ENCODE data around the gene KATNAL1. TPM values are rescaled to one million over a fixed set of nuclear protein-coding genes. Genes with fewer than 3 reads are reported as not detected.
A peak's percentile ranks its signal among the peaks of the same experiment; 100 is the strongest.
"Not testable (repeated sequence)": the region's sequence is repeated elsewhere in the genome, so short reads cannot be mapped to it uniquely, and the experiment has no call there.

The KATNAL1 gene
- total RNA-seq, 1 donor from 2014 or later, result 20.0 TPM

- DNase-seq (ENCODE audit: low spot score), result no peak
These were observed 15.0 kb downstream of the KATNAL1 start for GRCh38 chr13:30292325-30292724.

GRCh38 chr13:30290812-30291436 lies 16.4 kb downstream of the KATNAL1 start:
- DNase-seq (ENCODE audit: low spot score), result no peak

GRCh38 chr13:30289533-30289932 lies 17.8 kb downstream of the KATNAL1 start:
- no peak for DNase-seq (ENCODE audit: low spot score)

DNA sequence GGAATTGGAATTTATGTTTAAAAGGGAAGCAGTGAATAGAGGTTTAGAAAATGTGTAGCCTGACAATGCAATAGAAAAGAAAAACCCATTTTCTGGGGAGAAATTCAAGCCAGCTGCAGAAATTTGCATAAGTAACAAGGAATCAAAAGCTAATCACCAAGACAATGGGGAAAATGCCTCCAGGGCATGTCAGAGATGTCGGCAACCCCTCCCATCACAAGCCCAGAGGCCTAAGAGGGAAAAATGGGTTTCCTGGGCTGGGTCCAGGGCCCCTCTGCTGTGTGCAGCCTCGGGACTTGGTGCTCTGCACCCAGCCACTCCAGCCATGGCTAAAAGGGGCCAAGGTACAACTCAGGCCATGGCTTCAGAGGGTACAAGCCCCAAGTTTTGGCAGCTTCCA lies 21.3 kb downstream of the KATNAL1 start:
- not testable (repeated sequence) for DNase-seq (ENCODE audit: low spot score)

DNA sequence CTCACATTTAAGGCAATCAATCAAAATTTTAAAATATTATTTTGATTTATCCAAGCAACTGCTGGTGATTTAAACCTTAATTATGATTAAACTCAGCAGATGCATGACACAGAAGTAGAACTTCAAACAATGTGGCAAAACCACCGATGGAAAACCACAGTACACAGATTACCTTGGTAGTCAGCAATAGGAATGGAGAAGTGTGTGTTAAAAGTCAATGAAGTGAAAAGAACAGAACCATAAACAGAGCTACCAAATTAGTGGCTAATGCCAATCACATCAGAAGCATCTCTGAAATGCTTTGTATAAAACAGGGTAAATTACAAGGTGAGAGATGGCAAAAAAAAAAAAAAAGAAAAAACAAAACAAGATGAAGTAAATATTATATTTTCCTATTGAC lies 31.2 kb downstream of the KATNAL1 start:
- no peak for DNase-seq (ENCODE audit: low spot score)

DNA sequence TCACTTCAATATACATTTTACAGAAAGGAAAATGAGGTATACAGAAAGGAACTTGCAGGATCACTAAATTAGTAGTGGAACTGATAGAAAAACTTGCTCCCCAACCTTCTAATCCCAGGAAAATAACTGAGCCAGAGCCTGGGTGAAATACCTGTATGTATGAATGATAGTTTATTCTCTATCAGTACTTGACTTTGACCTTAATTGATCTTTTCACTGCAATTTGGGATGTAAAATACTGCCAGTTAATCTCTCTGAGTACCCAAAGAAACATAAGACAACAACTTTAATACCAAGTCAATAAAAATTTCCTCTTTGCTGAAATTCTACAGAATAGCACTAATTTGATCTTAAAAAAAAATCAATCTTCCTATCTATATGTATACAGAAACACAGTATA lies 33.3 kb downstream of the KATNAL1 start:
- DNase-seq (ENCODE audit: low spot score), result no peak

GRCh38 chr13:30270035-30270434 lies 37.3 kb downstream of the KATNAL1 start:
- not testable (repeated sequence) for DNase-seq (ENCODE audit: low spot score)

DNA sequence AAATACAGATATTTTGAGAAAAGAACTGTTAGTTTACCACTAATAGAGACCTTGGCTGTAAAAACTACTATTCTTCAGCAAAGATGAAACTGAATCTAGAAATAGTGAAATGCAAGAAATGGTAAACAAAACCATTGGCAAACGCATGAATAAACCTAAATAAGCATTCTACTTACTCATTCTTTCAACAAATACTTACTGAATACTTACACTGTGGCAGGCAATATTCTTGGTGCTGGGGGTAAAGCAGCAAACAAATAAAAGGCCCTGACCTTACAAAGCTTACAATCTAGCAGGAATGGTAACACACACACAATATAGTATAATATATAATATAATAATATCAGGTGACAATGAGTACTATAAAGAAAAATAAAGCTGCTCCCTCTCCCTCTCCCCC lies 38.7 kb downstream of the KATNAL1 start:
- DNase-seq (ENCODE audit: low spot score), result no peak

DNA sequence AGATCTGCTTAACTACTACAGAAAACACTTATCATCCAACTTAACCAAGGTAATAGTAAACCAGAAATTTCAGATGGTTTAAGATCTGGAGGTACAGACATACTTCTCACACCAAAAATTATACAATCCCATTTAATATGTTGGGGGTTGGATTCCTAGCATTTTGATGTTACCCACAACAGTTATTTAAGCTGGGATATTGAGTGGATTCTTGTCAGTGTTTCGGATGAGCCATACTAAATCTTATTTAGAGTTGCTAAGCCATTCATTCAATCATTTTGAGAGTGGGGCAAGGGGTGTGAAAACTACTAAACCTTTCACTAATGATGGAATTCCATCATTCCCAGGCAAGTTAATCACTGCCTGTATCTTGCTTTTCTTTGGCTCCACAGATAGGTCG lies 40.6 kb downstream of the KATNAL1 start:
- no peak for DNase-seq (ENCODE audit: low spot score)

- not testable (repeated sequence) for DNase-seq (ENCODE audit: low spot score)
These were observed 48.1 kb downstream of the KATNAL1 start for GRCh38 chr13:30259149-30259733.

DNA sequence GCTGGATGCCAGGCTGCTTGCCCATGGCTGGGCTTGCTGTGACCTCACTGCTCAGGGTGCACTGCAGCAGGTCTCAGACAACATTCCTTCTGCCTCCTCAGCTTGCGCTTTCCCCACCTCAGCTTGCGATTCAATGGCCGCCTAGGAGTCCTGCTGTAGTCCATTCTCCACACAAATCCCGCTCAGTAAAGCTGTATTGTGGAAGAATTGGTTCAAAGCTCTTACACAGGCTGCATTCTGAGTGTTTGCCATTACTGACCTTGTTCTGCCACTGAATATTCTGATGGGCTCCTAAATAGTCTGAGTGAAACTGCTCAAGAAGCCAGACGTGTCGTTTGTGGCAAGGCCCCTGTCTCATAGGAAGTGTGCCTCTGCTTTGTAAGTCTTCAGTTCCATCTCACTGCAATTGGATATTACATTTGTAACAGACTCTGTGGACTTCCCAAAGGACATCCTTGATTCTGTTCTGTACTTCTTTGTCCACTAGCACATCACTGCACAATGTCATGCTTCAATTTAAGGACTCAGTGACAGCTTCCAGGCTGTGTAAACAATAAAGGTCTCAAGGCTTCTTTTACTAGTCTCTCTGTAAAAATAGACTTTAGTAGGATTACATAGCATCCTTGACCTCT lies 49.8 kb downstream of the KATNAL1 start:
- DNase-seq (ENCODE audit: low spot score), result no peak

- DNase-seq (ENCODE audit: low spot score), result no peak
These were observed 50.5 kb downstream of the KATNAL1 start for GRCh38 chr13:30256713-30257467.

DNA sequence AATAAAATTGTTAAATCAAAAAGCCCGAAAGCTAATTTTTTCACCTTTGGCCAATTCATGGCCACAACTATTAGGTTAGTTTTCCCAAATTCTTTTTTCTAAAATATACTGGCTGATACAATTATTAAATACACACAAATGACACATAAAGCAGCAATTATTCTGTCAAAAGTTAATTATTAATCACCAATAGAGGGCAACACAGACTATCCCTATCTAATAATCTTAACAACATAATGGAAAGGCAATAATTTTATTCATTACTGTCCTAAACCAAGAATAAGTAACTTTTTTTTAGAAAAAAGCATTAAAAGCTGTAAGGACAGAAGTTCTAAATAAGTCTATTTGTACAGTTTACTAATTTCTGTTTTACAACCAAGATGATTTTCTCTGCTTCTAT lies 51.7 kb downstream of the KATNAL1 start:
- no peak for DNase-seq (ENCODE audit: low spot score)

DNA sequence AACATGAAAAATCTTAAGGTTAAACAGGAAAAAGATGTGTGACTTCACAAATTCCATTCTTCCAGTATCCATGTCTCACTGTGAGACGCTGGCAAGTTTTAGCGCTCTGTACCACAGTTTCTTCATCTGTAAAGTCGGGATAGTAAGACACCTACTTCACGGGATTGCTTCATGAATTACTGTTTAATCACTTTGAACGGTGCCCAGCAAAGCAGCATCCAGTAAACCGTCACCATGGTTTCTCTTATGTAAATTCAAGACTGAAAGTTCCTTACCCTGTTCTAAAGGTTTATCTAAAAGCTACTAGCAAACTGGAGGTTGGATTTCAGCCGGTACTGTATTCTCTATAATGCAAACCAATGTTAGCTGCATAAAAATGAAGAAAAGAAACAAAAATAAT lies 53.5 kb downstream of the KATNAL1 start:
- no peak for DNase-seq (ENCODE audit: low spot score)

- peak; percentile 41 for DNase-seq (ENCODE audit: low spot score)
These were observed 59.9 kb downstream of the KATNAL1 start for GRCh38 chr13:30247406-30247805.

DNA sequence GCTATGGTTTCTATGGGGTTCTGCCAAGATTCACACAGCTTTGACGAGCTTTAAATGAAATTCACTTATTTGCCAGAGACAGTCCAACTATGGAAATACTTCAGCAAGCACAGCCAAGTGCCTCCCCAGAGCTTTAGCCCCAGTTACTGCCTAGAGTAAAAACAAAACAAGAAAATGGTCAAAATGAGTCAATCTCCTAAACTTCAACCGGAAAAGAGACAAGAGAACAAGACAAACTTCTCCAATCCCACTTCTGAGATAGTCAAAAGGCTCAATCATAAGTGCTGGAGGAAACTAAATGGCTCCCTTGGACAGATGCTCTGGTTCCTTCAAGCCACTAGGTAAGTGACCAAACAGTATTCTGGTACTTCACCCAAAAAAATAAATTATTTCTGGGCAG lies 65.8 kb downstream of the KATNAL1 start:
- DNase-seq (ENCODE audit: low spot score), result no peak

- no peak for DNase-seq (ENCODE audit: low spot score)
These were observed 66.7 kb downstream of the KATNAL1 start for GRCh38 chr13:30240608-30241007.

- no peak for DNase-seq (ENCODE audit: low spot score)
These were observed 72.1 kb downstream of the KATNAL1 start for GRCh38 chr13:30235216-30235615.

DNA sequence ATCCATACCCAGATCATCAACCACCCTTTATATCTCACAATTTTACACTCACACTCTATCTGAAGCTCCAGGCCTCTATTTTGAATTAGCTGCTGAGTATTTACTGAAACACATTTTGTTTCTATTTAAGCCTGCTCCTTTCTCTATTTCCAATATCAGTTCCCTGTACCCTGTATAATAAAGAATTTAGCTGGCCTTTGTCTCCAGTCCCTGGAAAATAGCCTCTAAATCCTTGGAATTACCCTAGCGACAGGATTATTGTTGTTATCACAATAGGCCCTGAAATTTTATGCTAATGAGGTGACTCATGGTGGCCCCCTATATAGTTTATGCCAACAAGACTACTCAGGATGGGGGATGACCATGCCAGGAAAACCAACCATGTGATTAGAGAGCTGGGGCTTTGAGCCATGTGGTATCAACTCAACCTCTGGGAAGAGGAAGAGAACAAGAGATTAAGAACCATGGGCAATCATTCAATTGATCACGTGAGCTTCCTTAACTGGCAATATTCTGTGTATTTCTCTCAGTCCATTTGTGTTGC lies 72.7 kb downstream of the KATNAL1 start:
- no peak for DNase-seq (ENCODE audit: low spot score)

- no peak for DNase-seq (ENCODE audit: low spot score)
These were observed 82.6 kb downstream of the KATNAL1 start for GRCh38 chr13:30224732-30225131.

GRCh38 chr13:30222254-30222653 lies 85.1 kb downstream of the KATNAL1 start:
- DNase-seq (ENCODE audit: low spot score), result no peak

- DNase-seq (ENCODE audit: low spot score), result no peak
These were observed 91.2 kb downstream of the KATNAL1 start for GRCh38 chr13:30216111-30216510.
